Heart left ventricle (tissue), 16 donors: ENCODE data around the gene PPP1R1A. TPM values are rescaled to one million over a fixed set of nuclear protein-coding genes. Genes with fewer than 3 reads are reported as not detected.

Experiments used
- ATAC-seq, 4 donors: fragments of 200-7000 bp; cut with Tn5 transposase; one replicate each; pipeline ENCODE4 v1.9.1; 2020 to 2022; ENCODE audit warnings: moderate library complexity in 4 of 4, mild to moderate bottlenecking in 3 of 4, moderate number of reproducible peaks in 1 of 4
- DNase-seq, 5 donors: peaks; one replicate each; pipeline ENCODE4 v3.0.0-alpha.2; 2020
- H3K27ac ChIP-seq, 12 donors: fragments of 200-600 bp; sonication (generic) in 4 of 12; one replicate each; pipeline versions ENCODE4 v1.5.0 to v1.8.0; 2016 to 2022; ENCODE audit warnings: mild to moderate bottlenecking in 2 of 12
- H3K27me3 ChIP-seq, 9 donors: fragments of 200-600 bp; sonication (generic) in 2 of 9; one replicate each; pipeline versions ENCODE4 v1.5.1 to v1.8.0; 2016 to 2022; ENCODE audit warnings: mild to moderate bottlenecking in 3 of 9
- H3K36me3 ChIP-seq, 9 donors: fragments of 200-600 bp; sonication (generic) in 2 of 9; one replicate each; pipeline versions ENCODE4 v1.5.0 to v1.8.0; 2018 to 2022; ENCODE audit warnings: mild to moderate bottlenecking in 2 of 9
- H3K4me1 ChIP-seq, 12 donors: fragments of 200-600 bp; sonication (generic) in 4 of 12; one replicate each; pipeline versions ENCODE4 v1.5.0 to v1.8.0; 2016 to 2022; ENCODE audit warnings: mild to moderate bottlenecking in 3 of 12
- H3K4me3 ChIP-seq, 12 donors: fragments of 200-600 bp; sonication (generic) in 4 of 12; one replicate each; pipeline versions ENCODE4 v1.5.0 to v1.8.0; 2017 to 2022; ENCODE audit warnings: mild to moderate bottlenecking in 9 of 12, moderate library complexity in 4 of 12
- H3K9me3 ChIP-seq, 12 donors: fragments of 200-600 bp; sonication (generic) in 4 of 12; one replicate each; pipeline versions ENCODE4 v1.5.0 to v1.8.0; 2016 to 2022; ENCODE audit warnings: mild to moderate bottlenecking in 1 of 12
- CTCF ChIP-seq, 12 donors: fragments of 200-600 bp; sonication (generic) in 4 of 12; IDR thresholded peaks; one replicate each; pipeline versions ENCODE4 v1.5.0 to v1.8.0; 2018 to 2022; ENCODE audit warnings: antibody characterized with exemption in 12 of 12, mild to moderate bottlenecking in 5 of 12
- POLR2A ChIP-seq, 2 donors: fragments of 450-650 bp; IDR thresholded peaks; one replicate each; pipeline ENCODE4 v1.6.1; 2017; ENCODE audit warnings: antibody characterized with exemption in 2 of 2, mild to moderate bottlenecking in 2 of 2, moderate library complexity in 2 of 2
- WGBS, 4 donors: extraction: QIAGEN DNeasy Blood & Tissue Kit in 2 of 4; methylation state at CpG; one replicate each; pipeline versions ENCODE4 v1.1.5 to v1.1.7; 2013 to 2018; 5-methylcytosine and 5-hydroxymethylcytosine counted together
- intact Hi-C, 10 donors: fragments of 100-400 bp; cut with DNase I; formaldehyde crosslinking; loops; one replicate each; pipeline versions ENCODE4 v1.11.1 to v1.14.2; 2022
- polyA plus RNA-seq, 2 donors: library from polyadenylated mRNA; stranded (reverse); fragments of 200-250 nt; gene quantifications; one replicate each; pipeline ENCODE4 v1.2.3, GENCODE V29; 2013
- total RNA-seq, 9 donors: library from RNA; depleted of rRNA in 2 of 9; stranded (reverse); fragments of >200 nt in 2 of 9; fragmentation: NEBNext Ultra II Directional in 3 of 9; extraction: Animal tissue kit (Norgen Biotek cat#: 25700) in 3 of 9; gene quantifications; one replicate each; pipeline versions ENCODE4 v1.1.0 to v1.2.4, GENCODE V29; 2016 to 2023
- donor health status: ischemic (EF 13 %, LVEDD 7.1; RV severe dilation, severe dysfunction).
- donor health status: healthy with polysubstance abuse.
- donor health status: DM: no; HTN: yes; CAD: no.
- donor health status: DM: no; HTN: no; CAD: no.
- donor health status: ischemic (EF 25% LVEDD 6.9; RV normal size, moderate dysfunction).
- donor health status: ischemic (EF 25% LVEDD 5.7; RV mildly dilated, moderate dysfunction).
- donor health status: healthy.
- donor health status: DM: yes; HTN: yes; CAD: no.
- donor health status: ischemic (EF 35%, LVEDD 5.7; RV mildly dilated, moderate dysfunction).
- donor health status: nonischemic (EF 11% LVEDD 7.7; RV severe dilation, severe dysfunction).
- donor health status: DM: yes; HTN: yes; CAD: no.
- donor health status: PGD.
- donor health status: ischemic (EF 29% LVEDD 5.4; RV normal size, mild dysfunction).
- donor health status: nonischemic (EF 23%, LVEDD 6.1; RV moderate dilation, normal function).

Gene PPP1R1A
- total and polyA plus RNA-seq, 11 donors: 25.5 to 181 (median 60.9) TPM

- Histone ChIP-seq H3K27me3 (peaks cover 0 to 14% (median 0%) of the 10 kb centered on the region in 9 donors), H3K9me3 (peaks cover 0 to 5% (median 0%) of the 10 kb centered on the region in 12 donors), H3K4me3 (no peak overlapping the region), H3K4me1 (no peaks in the 10 kb centered on the region), H3K36me3 (no peaks in the 10 kb centered on the region), H3K27ac (no peak overlapping the region)
- no peak for DNase-seq
- intact Hi-C loops: no loop called here
- ATAC-seq: no peak
- 69 to 85% (median 75%) methylated on average over 5 of the region's 5 CpGs for whole genome bisulfite sequencing, 4 donors
- no peak for TF ChIP-seq CTCF (IDR thresholded peaks at IDR 0.05)
- TF ChIP-seq POLR2A (IDR thresholded peaks at IDR 0.05): no peak
Observed at GRCh38 chr12:54631551-54631950, 43.1 kb upstream of the PPP1R1A start.

GRCh38 chr12:54629925-54630324 lies 41.5 kb upstream of the PPP1R1A start:
- no peaks in the 10 kb centered on the region for H3K36me3 ChIP-seq
- no peak overlapping the region for H3K4me3 ChIP-seq
- intact Hi-C loops: no loop called here
- no peak overlapping the region for H3K27ac ChIP-seq
- DNase-seq: no peak
- ATAC-seq: no peak
- no peaks in the 10 kb centered on the region for H3K4me1 ChIP-seq
- H3K27me3 ChIP-seq: peaks cover 0 to 23% (median 0%) of the 10 kb centered on the region in 9 donors
- H3K9me3 ChIP-seq: peaks cover 0 to 5% (median 0%) of the 10 kb centered on the region in 12 donors
- TF ChIP-seq CTCF (IDR thresholded peaks at IDR 0.05): no peak
- no peak for TF ChIP-seq POLR2A (IDR thresholded peaks at IDR 0.05)
- WGBS, 4 donors: 74 to 87% (median 82%) methylated on average over 2 of the region's 2 CpGs

GRCh38 chr12:54628186-54628846 lies 39.9 kb upstream of the PPP1R1A start:
- Histone ChIP-seq H3K4me1 (no peaks in the 10 kb centered on the region), H3K9me3 (peaks cover 0 to 5% (median 0%) of the 10 kb centered on the region in 12 donors), H3K36me3 (no peaks in the 10 kb centered on the region), H3K4me3 (no peak overlapping the region), H3K27ac (no peak overlapping the region), H3K27me3 (peaks cover 0 to 37% (median 6%) of the 10 kb centered on the region in 9 donors)
- TF ChIP-seq POLR2A (IDR thresholded peaks at IDR 0.05): no peak
- TF ChIP-seq CTCF (IDR thresholded peaks at IDR 0.05): no peak
- DNase-seq (no peak), ATAC-seq (no peak)
- 91 to 97% (median 94%) methylated on average over 3 of the region's 3 CpGs for WGBS, 4 donors
- intact Hi-C loops: no loop called here

- ATAC-seq (no peak), DNase-seq (no peak)
- Histone ChIP-seq H3K27me3 (peaks cover 0 to 45% (median 0%) of the 10 kb centered on the region in 9 donors), H3K27ac (no peak overlapping the region), H3K36me3 (no peaks in the 10 kb centered on the region), H3K4me1 (no peaks in the 10 kb centered on the region), H3K9me3 (peaks cover 0 to 5% (median 0%) of the 10 kb centered on the region in 12 donors), H3K4me3 (no peak overlapping the region)
- intact Hi-C loops: no loop called here
- WGBS, 4 donors: 88 to 92% (median 91%) methylated on average over 3 of the region's 3 CpGs
- TF ChIP-seq CTCF (IDR thresholded peaks at IDR 0.05): no peak
- TF ChIP-seq POLR2A (IDR thresholded peaks at IDR 0.05): no peak
Observed at GRCh38 chr12:54627304-54627703, 38.8 kb upstream of the PPP1R1A start.
